NB4 (cell line): Measurements from ENCODE around the gene CEP131.

Experiments used
- TF ChIP-seq, protein P1 (sequence below): IDR thresholded peaks from one replicate; pipeline ENCODE4 v1.5.1; 2012; ENCODE audit warnings: low read depth, low read length
- TF ChIP-seq, protein P2 (sequence below): IDR thresholded peaks from 2 replicates; pipeline ENCODE4 v1.6.1; 2011; ENCODE audit warnings: low read depth, low read length

DNA sequence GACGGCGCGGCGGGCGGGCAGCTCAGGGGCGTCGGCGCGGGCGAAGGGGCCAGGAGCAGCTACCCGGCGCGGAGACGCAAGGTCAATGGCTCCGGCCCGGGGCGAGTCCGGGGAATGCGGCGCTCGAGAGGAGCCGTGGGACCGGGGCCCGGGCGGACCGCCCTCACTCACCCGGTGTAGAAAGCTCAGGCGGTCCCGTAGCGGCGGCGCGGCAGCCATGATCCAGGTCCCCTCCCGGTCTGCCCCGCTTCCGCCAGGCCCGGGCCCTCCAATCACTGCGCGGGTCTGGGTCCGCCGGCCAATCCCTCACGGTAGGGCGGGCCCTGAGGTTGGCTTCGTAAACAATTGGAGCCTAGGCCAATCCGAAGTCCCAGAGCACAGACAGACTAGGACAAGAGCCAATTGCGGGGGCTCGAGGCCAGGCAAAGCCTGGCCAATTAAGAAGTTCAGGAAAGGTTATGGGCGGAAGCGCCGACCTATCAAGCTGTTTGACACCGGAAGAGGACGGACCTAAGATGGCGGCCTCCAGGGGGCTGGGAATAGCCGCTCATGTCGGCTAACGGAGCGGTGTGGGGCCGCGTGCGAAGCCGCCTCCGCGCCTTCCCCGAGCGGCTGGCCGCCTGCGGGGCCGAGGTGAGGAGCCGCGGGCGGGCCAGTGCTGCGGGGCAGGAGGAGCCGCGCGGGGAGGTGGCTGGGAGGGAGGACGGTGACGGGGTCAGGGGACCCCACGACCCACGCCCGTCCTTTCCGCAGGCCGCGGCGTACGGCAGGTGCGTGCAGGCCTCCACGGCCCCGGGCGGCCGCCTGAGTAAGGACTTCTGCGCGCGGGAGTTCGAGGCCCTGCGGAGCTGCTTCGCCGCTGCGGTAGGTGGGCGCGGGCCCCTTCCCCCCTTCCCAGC lies 16.3 kb upstream of the CEP131 start, which contains the start of the genes NDUFAF8 and TEPSIN:
- TF ChIP-seq, protein P1, sequence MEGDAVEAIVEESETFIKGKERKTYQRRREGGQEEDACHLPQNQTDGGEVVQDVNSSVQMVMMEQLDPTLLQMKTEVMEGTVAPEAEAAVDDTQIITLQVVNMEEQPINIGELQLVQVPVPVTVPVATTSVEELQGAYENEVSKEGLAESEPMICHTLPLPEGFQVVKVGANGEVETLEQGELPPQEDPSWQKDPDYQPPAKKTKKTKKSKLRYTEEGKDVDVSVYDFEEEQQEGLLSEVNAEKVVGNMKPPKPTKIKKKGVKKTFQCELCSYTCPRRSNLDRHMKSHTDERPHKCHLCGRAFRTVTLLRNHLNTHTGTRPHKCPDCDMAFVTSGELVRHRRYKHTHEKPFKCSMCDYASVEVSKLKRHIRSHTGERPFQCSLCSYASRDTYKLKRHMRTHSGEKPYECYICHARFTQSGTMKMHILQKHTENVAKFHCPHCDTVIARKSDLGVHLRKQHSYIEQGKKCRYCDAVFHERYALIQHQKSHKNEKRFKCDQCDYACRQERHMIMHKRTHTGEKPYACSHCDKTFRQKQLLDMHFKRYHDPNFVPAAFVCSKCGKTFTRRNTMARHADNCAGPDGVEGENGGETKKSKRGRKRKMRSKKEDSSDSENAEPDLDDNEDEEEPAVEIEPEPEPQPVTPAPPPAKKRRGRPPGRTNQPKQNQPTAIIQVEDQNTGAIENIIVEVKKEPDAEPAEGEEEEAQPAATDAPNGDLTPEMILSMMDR, result no peak
- TF ChIP-seq, protein P2, sequence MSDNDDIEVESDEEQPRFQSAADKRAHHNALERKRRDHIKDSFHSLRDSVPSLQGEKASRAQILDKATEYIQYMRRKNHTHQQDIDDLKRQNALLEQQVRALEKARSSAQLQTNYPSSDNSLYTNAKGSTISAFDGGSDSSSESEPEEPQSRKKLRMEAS, result peak; percentile 71
